CD4-positive, alpha-beta T cell (primary cell): ENCODE results near the gene DDX60. TPM values are rescaled to one million over a fixed set of nuclear protein-coding genes. Genes with fewer than 3 reads are reported as not detected.

Experiments used
- ATAC-seq: fragments of 200-7000 bp; cut with Tn5 transposase; one replicate; pipeline ENCODE4 v1.10.0; 2022; ENCODE audit warnings: mild to moderate bottlenecking; ENCODE audit not compliant: poor library complexity
- CTCF ChIA-PET: fragments of 350-600 bp; sonication (Branson Sonifier 250); formaldehyde crosslinking; loops from one replicate; lab custom pipeline; 2021; ENCODE audit warnings: antibody characterized with exemption, inconsistent platforms; lab: Charles Lee
- POLR2A ChIA-PET: fragments of 350-600 bp; sonication (Branson Sonifier 250); formaldehyde crosslinking; loops from one replicate; lab custom pipeline; 2021; ENCODE audit warnings: antibody characterized with exemption, inconsistent platforms; lab: Charles Lee
- DNase-seq, 14 experiments: peaks; one replicate each; pipeline ENCODE4 v3.0.0-alpha.2; 2013 to 2020; ENCODE audit warnings: mixed read lengths in 2 of 14
- H3K27ac ChIP-seq, 2 donors: one replicate each; pipeline versions ENCODE4 v1.5.1 to v1.7.0; 2013; ENCODE audit warnings: low read length in 2 of 2, low read depth in 1 of 2, mild to moderate bottlenecking in 1 of 2
- H3K27me3 ChIP-seq, 2 experiments: 1 replicate in 1 of 2; 2 replicates in 1 of 2; pipeline versions ENCODE4 v1.6.1 to v1.7.0; 2013; ENCODE audit warnings: low read length in 2 of 2, control low read depth in 1 of 2, mild to moderate bottlenecking in 1 of 2, moderate library complexity in 1 of 2; ENCODE audit not compliant: insufficient read depth in 2 of 2, control insufficient read depth in 1 of 2
- H3K36me3 ChIP-seq: one replicate; pipeline ENCODE4 v1.6.1; 2013; ENCODE audit warnings: low read length, control low read depth; ENCODE audit not compliant: insufficient read depth
- H3K4me1 ChIP-seq: one replicate; pipeline ENCODE4 v1.6.1; 2013; ENCODE audit warnings: low read length, control low read depth; ENCODE audit not compliant: insufficient read depth
- H3K4me3 ChIP-seq: one replicate; pipeline ENCODE4 v1.5.1; 2013; ENCODE audit warnings: mild to moderate bottlenecking, low read length, moderate library complexity
- H3K9me3 ChIP-seq, 2 experiments: 1 replicate in 1 of 2; 2 replicates in 1 of 2; pipeline versions ENCODE4 v1.6.1 to v1.7.0; 2013; ENCODE audit warnings: low read length in 2 of 2, mild to moderate bottlenecking in 2 of 2, control low read depth in 1 of 2, moderate library complexity in 1 of 2; ENCODE audit not compliant: control insufficient read depth in 1 of 2, insufficient read depth in 1 of 2
- H3K27ac Mint-ChIP-seq: one replicate; pipeline ENCODE4 v1.8.0; 2020; ENCODE audit warnings: mixed read lengths
- H3K27me3 Mint-ChIP-seq: one replicate; pipeline ENCODE4 v1.8.0; 2021; ENCODE audit warnings: mixed read lengths
- H3K36me3 Mint-ChIP-seq: one replicate; pipeline ENCODE4 v1.8.0; 2021; ENCODE audit warnings: low read depth, mixed read lengths
- H3K4me1 Mint-ChIP-seq: one replicate; pipeline ENCODE4 v1.8.0; 2021; ENCODE audit warnings: low read depth, mixed read lengths
- H3K4me3 Mint-ChIP-seq: one replicate; pipeline ENCODE4 v1.8.0; 2020; ENCODE audit warnings: mild to moderate bottlenecking, mixed read lengths
- H3K9me3 Mint-ChIP-seq: one replicate; pipeline ENCODE4 v1.8.0; 2020; ENCODE audit warnings: mixed read lengths
- CTCF ChIP-seq: fragments of 200-600 bp; IDR thresholded peaks from one replicate; pipeline ENCODE4 v1.8.0; 2022; ENCODE audit warnings: antibody characterized with exemption, mild to moderate bottlenecking
- intact Hi-C, 2 experiments: fragments of 100-400 bp; cut with DNase I in 1 of 2; cut with micrococcal nuclease in 1 of 2; formaldehyde crosslinking; loops; one replicate each; pipeline versions ENCODE4 v1.15.1 to v1.9.0; 2023 to 2025; cut with DNase I, micrococcal nuclease
- total RNA-seq, 174 experiments: library from RNA in 2 of 174; stranded (reverse) in 2 of 174; gene quantifications; one replicate each; pipeline ENCODE4 v1.2.3 and lab custom pipeline; 2021 to 2026

Gene DDX60
- total RNA-seq, 2 experiments from 2014 or later, result 11.9 to 12.2 TPM

GRCh38 chr4:168240821-168241220 lies 77.7 kb downstream of the DDX60 start:
- POLR2A ChIA-PET, result no interaction called here
- no peaks in the 10 kb centered on the region for H3K4me1 ChIP-seq
- H3K4me1 Mint-ChIP-seq, result peaks cover 6% of the 10 kb centered on the region

GRCh38 chr4:168221301-168221700 lies 97.3 kb downstream of the DDX60 start:
- Histone ChIP-seq H3K4me3 (no peak overlapping the region), H3K27ac (no peak overlapping the region), H3K36me3 (peaks cover 73% of the 10 kb centered on the region), H3K4me1 (no peaks in the 10 kb centered on the region), H3K27me3 (no peaks in the 10 kb centered on the region), H3K9me3 (peaks cover 0 to 4% of the 10 kb centered on the region in 2 experiments)
- Mint-ChIP-seq H3K9me3 (no peaks in the 10 kb centered on the region), H3K36me3 (peaks cover 96% of the 10 kb centered on the region), H3K4me1 (peaks cover 6% of the 10 kb centered on the region), H3K4me3 (no peak overlapping the region), H3K27ac (no peak overlapping the region), H3K27me3 (no peaks in the 10 kb centered on the region)
- POLR2A ChIA-PET, result no interaction called here
- no peak for TF ChIP-seq CTCF
- intact Hi-C loops, result no loop called here
- no peak for ATAC-seq
- DNase-seq, result no peak
- CTCF ChIA-PET, result no interaction called here

More at GRCh38 chr4:168240821-168241220, 77.7 kb downstream of the DDX60 start:
- Mint-ChIP-seq H3K36me3 (peaks cover 96% of the 10 kb centered on the region), H3K27ac (no peak overlapping the region), H3K4me3 (no peak overlapping the region), H3K27me3 (no peaks in the 10 kb centered on the region), H3K9me3 (peaks cover 10% of the 10 kb centered on the region)
- no peak for ATAC-seq
- Histone ChIP-seq H3K27ac (no peak overlapping the region), H3K9me3 (peaks cover 8 to 13% of the 10 kb centered on the region in 2 experiments), H3K4me3 (no peak overlapping the region), H3K36me3 (peaks cover 52% of the 10 kb centered on the region), H3K27me3 (no peaks in the 10 kb centered on the region)
- DNase-seq, result no peak
- CTCF ChIA-PET, result no interaction called here
- no peak for TF ChIP-seq CTCF
- intact Hi-C loops, result no loop called here

GRCh38 chr4:168220893-168221292 lies 97.7 kb downstream of the DDX60 start:
- no peak for DNase-seq
- Mint-ChIP-seq H3K27ac (no peak overlapping the region), H3K36me3 (peaks cover 96% of the 10 kb centered on the region), H3K9me3 (no peaks in the 10 kb centered on the region), H3K4me1 (peaks cover 6% of the 10 kb centered on the region), H3K4me3 (no peak overlapping the region), H3K27me3 (no peaks in the 10 kb centered on the region)
- Histone ChIP-seq H3K4me3 (no peak overlapping the region), H3K4me1 (no peaks in the 10 kb centered on the region), H3K36me3 (peaks cover 73% of the 10 kb centered on the region), H3K27ac (no peak overlapping the region), H3K9me3 (peaks cover 0 to 4% of the 10 kb centered on the region in 2 experiments), H3K27me3 (no peaks in the 10 kb centered on the region)
- ChIA-PET CTCF (no interaction called here), POLR2A (no interaction called here)
- TF ChIP-seq CTCF, result no peak
- ATAC-seq, result no peak
- intact Hi-C loops, result no loop called here
